ENCODE data around the gene RSF1.

GRCh38 chr11:77819921-77820564 lies 479 bp downstream of the RSF1 start:
- TF ChIP-seq ZBTB6 (tag by site-specific recombination; IDR thresholded peaks at IDR 0.05) (no peak), ZNF274 (IDR thresholded peaks at IDR 0.05; ENCODE audit: low read length) (no peak), ZNF274 (tag by site-specific recombination; IDR thresholded peaks at IDR 0.05; ENCODE audit: borderline replicate concordance) (no peak), ZNF114 (tag by site-specific recombination; IDR thresholded peaks at IDR 0.05) (no peak), ZNF677 (tag by site-specific recombination; IDR thresholded peaks at IDR 0.05) (no peak)
- TF ChIP-seq, protein P1, sequence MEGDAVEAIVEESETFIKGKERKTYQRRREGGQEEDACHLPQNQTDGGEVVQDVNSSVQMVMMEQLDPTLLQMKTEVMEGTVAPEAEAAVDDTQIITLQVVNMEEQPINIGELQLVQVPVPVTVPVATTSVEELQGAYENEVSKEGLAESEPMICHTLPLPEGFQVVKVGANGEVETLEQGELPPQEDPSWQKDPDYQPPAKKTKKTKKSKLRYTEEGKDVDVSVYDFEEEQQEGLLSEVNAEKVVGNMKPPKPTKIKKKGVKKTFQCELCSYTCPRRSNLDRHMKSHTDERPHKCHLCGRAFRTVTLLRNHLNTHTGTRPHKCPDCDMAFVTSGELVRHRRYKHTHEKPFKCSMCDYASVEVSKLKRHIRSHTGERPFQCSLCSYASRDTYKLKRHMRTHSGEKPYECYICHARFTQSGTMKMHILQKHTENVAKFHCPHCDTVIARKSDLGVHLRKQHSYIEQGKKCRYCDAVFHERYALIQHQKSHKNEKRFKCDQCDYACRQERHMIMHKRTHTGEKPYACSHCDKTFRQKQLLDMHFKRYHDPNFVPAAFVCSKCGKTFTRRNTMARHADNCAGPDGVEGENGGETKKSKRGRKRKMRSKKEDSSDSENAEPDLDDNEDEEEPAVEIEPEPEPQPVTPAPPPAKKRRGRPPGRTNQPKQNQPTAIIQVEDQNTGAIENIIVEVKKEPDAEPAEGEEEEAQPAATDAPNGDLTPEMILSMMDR (tag by site-specific recombination; IDR thresholded peaks at IDR 0.05): no peak
- TF ChIP-seq, protein P2, sequence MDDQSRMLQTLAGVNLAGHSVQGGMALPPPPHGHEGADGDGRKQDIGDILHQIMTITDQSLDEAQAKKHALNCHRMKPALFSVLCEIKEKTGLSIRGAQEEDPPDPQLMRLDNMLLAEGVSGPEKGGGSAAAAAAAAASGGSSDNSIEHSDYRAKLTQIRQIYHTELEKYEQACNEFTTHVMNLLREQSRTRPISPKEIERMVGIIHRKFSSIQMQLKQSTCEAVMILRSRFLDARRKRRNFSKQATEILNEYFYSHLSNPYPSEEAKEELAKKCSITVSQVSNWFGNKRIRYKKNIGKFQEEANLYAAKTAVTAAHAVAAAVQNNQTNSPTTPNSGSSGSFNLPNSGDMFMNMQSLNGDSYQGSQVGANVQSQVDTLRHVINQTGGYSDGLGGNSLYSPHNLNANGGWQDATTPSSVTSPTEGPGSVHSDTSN (CRISPR knock-in tag; IDR thresholded peaks at IDR 0.05): no peak
- TF ChIP-seq, protein P3, sequence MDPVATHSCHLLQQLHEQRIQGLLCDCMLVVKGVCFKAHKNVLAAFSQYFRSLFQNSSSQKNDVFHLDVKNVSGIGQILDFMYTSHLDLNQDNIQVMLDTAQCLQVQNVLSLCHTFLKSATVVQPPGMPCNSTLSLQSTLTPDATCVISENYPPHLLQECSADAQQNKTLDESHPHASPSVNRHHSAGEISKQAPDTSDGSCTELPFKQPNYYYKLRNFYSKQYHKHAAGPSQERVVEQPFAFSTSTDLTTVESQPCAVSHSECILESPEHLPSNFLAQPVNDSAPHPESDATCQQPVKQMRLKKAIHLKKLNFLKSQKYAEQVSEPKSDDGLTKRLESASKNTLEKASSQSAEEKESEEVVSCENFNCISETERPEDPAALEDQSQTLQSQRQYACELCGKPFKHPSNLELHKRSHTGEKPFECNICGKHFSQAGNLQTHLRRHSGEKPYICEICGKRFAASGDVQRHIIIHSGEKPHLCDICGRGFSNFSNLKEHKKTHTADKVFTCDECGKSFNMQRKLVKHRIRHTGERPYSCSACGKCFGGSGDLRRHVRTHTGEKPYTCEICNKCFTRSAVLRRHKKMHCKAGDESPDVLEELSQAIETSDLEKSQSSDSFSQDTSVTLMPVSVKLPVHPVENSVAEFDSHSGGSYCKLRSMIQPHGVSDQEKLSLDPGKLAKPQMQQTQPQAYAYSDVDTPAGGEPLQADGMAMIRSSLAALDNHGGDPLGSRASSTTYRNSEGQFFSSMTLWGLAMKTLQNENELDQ (tag by site-specific recombination; IDR thresholded peaks at IDR 0.05; ENCODE audit: low read depth): no peak
- TF ChIP-seq, protein P4, sequence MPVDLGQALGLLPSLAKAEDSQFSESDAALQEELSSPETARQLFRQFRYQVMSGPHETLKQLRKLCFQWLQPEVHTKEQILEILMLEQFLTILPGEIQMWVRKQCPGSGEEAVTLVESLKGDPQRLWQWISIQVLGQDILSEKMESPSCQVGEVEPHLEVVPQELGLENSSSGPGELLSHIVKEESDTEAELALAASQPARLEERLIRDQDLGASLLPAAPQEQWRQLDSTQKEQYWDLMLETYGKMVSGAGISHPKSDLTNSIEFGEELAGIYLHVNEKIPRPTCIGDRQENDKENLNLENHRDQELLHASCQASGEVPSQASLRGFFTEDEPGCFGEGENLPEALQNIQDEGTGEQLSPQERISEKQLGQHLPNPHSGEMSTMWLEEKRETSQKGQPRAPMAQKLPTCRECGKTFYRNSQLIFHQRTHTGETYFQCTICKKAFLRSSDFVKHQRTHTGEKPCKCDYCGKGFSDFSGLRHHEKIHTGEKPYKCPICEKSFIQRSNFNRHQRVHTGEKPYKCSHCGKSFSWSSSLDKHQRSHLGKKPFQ (tag by site-specific recombination; IDR thresholded peaks at IDR 0.05): no peak

Measured in HEK293 (cell line).